Mucosa of stomach (tissue), 1 donor: ENCODE results near the gene MAN2B2.

Experiments
- H3K27me3 ChIP-seq: one replicate; pipeline ENCODE4 v1.7.0; 2013; ENCODE audit warnings: mild to moderate bottlenecking, low read length; ENCODE audit not compliant: control insufficient read depth, insufficient read depth
- H3K36me3 ChIP-seq: one replicate; pipeline ENCODE4 v1.7.0; 2013; ENCODE audit warnings: low read length; ENCODE audit not compliant: control insufficient read depth, insufficient read depth
- H3K4me1 ChIP-seq: one replicate; pipeline ENCODE4 v1.7.0; 2013; ENCODE audit warnings: mild to moderate bottlenecking, low read length; ENCODE audit not compliant: control insufficient read depth, insufficient read depth
- H3K4me3 ChIP-seq: one replicate; pipeline ENCODE4 v1.7.0; 2013; ENCODE audit warnings: low read length
- H3K9ac ChIP-seq: one replicate; pipeline ENCODE4 v1.7.0; 2013; ENCODE audit warnings: mild to moderate bottlenecking, low read length, moderate library complexity
- H3K9me3 ChIP-seq: one replicate; pipeline ENCODE4 v1.7.0; 2013; ENCODE audit warnings: mild to moderate bottlenecking, low read length, moderate library complexity; ENCODE audit not compliant: control insufficient read depth
- donor health status: Pancreatic carcinoma.

The MAN2B2 gene

DNA sequence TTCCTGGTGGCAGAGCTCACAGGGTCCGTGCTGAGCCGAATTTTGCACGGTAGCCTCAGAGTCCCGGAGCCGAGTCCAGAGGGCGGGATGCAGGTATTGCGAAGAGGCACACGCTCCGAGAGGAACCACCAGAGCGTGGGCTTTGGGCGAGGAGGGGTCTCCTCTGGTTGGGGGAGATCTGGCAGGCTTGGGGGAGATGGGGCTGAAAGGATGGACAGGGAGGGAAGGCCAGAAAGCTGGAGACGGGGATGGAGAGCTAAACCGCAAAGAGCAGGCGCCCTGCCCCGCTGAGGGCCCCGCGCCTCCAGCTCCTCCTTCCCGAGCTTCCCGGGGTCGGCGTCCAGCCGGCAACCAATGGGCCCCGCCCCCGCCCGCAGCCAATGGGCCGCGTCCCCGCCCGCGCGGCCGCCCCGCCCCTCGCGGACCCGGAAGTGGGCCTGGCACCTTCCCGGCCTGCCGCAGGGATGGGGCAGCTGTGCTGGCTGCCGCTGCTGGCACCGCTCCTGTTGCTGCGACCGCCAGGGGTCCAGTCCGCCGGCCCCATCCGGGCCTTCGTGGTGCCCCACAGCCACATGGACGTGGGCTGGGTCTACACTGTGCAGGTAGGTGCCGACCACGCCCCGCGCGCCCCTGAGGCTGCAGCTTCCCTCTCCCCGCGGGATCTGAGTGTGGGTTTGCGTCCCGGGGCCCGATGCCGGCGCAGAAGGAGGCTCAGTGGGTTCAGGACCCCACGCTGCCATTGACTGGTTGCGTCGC, at the start of gene MAN2B2:
Gene MAN2B2 (plus strand): TSS at position 443 of the 756 bp plus-strand sequence. CDS start 22 bp downstream, at position 465.
- Histone ChIP-seq H3K36me3 (peaks cover 16% of the 10 kb centered on the region), H3K4me3 (peak within 1 kb of the TSS; percentile 83), H3K9me3 (no peaks in the 10 kb centered on the region), H3K4me1 (peaks cover 26% of the 10 kb centered on the region), H3K27me3 (no peaks in the 10 kb centered on the region), H3K9ac (peak within 1 kb of the TSS; percentile 87)

- no peak overlapping the region for H3K9ac ChIP-seq
- no peaks in the 10 kb centered on the region for H3K9me3 ChIP-seq
- H3K4me3 ChIP-seq, result no peak overlapping the region
- no peaks in the 10 kb centered on the region for H3K27me3 ChIP-seq
- no peaks in the 10 kb centered on the region for H3K4me1 ChIP-seq
- H3K36me3 ChIP-seq, result no peaks in the 10 kb centered on the region
Observed at GRCh38 chr4:6525474-6525873, 49.5 kb upstream of the MAN2B2 start.

GRCh38 chr4:6526156-6526555, 48.8 kb upstream of the MAN2B2 start:
- H3K4me1 ChIP-seq, result no peaks in the 10 kb centered on the region
- no peaks in the 10 kb centered on the region for H3K27me3 ChIP-seq
- H3K4me3 ChIP-seq, result no peak overlapping the region
- H3K9me3 ChIP-seq, result no peaks in the 10 kb centered on the region
- H3K9ac ChIP-seq, result no peak overlapping the region
- H3K36me3 ChIP-seq, result no peaks in the 10 kb centered on the region

DNA sequence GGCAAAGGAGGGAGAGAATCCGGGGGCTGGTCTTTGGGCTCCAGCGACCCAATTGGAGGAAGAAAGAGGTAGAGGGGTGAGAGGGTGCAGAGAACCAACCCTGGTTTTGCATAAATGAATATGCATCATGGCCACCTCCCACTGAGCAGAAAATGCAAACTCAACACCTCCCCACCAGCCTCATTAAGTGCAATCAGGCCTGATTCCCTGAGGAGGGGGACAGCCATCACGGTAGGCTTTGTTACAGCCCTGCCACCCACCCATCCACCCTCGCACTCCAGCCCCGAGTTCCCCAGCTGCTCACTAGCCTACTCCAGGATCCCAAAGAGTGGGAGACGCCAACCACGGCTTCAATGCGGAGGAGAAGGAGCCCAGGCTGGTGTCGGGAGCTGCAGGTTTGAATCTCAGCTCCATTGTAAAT, 48.3 kb upstream of the MAN2B2 start:
- Histone ChIP-seq H3K27me3 (no peaks in the 10 kb centered on the region), H3K9me3 (no peaks in the 10 kb centered on the region), H3K4me3 (no peak overlapping the region), H3K4me1 (no peaks in the 10 kb centered on the region), H3K36me3 (no peaks in the 10 kb centered on the region), H3K9ac (no peak overlapping the region)

- Histone ChIP-seq H3K9ac (no peak overlapping the region), H3K4me3 (no peak overlapping the region), H3K27me3 (no peaks in the 10 kb centered on the region), H3K4me1 (no peaks in the 10 kb centered on the region), H3K9me3 (no peaks in the 10 kb centered on the region), H3K36me3 (no peaks in the 10 kb centered on the region)
Observed at GRCh38 chr4:6527259-6527658, 47.7 kb upstream of the MAN2B2 start.

DNA sequence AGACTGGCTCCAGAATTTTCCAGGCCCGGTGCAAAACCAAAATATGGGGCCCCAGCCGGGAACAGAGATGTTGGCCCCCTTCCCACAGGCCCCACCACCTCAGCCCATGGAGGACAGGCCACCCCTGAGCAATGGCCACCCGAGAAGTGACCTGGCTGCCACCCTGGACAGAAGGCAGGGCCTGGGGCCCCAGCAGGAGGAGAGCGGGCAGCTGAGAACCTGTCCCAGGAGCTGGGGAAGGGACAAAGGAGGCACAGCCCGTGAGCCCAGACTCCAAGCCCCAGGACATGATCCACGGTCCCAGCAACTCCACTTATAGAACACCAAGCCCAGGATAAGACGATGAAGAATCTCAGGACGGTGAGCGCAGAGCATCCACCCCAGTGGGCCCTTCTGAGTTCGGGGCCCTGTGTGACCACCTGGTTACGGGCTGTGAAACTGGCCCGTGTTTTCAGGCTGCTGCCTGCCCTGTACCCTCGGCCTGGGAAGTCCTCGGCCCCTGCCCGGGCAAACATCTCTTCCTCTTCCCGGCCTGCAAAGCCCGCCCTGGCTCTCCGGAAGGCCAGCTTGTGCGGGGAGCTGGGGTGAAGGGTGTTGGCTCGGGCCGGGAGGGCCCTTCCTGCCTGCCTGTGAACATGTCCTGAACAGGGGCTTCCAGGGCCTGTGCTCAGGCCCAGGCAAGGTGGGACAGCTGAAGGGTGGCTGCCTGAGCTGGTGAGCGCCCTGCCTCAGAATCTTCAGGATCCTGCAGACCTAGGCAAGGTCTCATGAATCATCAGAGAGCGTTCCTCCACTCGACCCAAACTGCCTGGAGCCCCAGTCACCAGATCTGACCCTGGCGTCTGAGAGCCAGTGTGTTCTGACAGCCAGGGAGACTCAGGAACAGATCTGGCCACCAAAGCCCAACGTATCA, 47.0 kb upstream of the MAN2B2 start:
- Histone ChIP-seq H3K9ac (no peak overlapping the region), H3K9me3 (no peaks in the 10 kb centered on the region), H3K4me3 (no peak overlapping the region), H3K27me3 (no peaks in the 10 kb centered on the region), H3K36me3 (no peaks in the 10 kb centered on the region), H3K4me1 (no peaks in the 10 kb centered on the region)

- Histone ChIP-seq H3K4me1 (no peaks in the 10 kb centered on the region), H3K27me3 (no peaks in the 10 kb centered on the region), H3K4me3 (no peak overlapping the region), H3K9me3 (no peaks in the 10 kb centered on the region), H3K36me3 (no peaks in the 10 kb centered on the region), H3K9ac (no peak overlapping the region)
Observed at GRCh38 chr4:6529021-6529420, 46.0 kb upstream of the MAN2B2 start.

- H3K9ac ChIP-seq, result no peak overlapping the region
- H3K4me1 ChIP-seq, result no peaks in the 10 kb centered on the region
- no peaks in the 10 kb centered on the region for H3K36me3 ChIP-seq
- no peaks in the 10 kb centered on the region for H3K27me3 ChIP-seq
- no peaks in the 10 kb centered on the region for H3K9me3 ChIP-seq
- no peak overlapping the region for H3K4me3 ChIP-seq
Observed at GRCh38 chr4:6530301-6530700, 44.7 kb upstream of the MAN2B2 start.

- no peaks in the 10 kb centered on the region for H3K36me3 ChIP-seq
- no peaks in the 10 kb centered on the region for H3K9me3 ChIP-seq
- no peaks in the 10 kb centered on the region for H3K27me3 ChIP-seq
- no peak overlapping the region for H3K4me3 ChIP-seq
- no peak overlapping the region for H3K9ac ChIP-seq
- no peaks in the 10 kb centered on the region for H3K4me1 ChIP-seq
Observed at GRCh38 chr4:6530964-6531363, 44.0 kb upstream of the MAN2B2 start.

- Histone ChIP-seq H3K4me1 (no peaks in the 10 kb centered on the region), H3K36me3 (no peaks in the 10 kb centered on the region), H3K27me3 (no peaks in the 10 kb centered on the region), H3K9ac (no peak overlapping the region), H3K9me3 (no peaks in the 10 kb centered on the region), H3K4me3 (no peak overlapping the region)
Observed at GRCh38 chr4:6532102-6532501, 42.9 kb upstream of the MAN2B2 start.

- Histone ChIP-seq H3K27me3 (no peaks in the 10 kb centered on the region), H3K9me3 (no peaks in the 10 kb centered on the region), H3K9ac (no peak overlapping the region), H3K4me3 (no peak overlapping the region), H3K4me1 (no peaks in the 10 kb centered on the region), H3K36me3 (no peaks in the 10 kb centered on the region)
Observed at GRCh38 chr4:6532658-6533057, 42.3 kb upstream of the MAN2B2 start.

- Histone ChIP-seq H3K36me3 (no peaks in the 10 kb centered on the region), H3K9ac (no peak overlapping the region), H3K9me3 (no peaks in the 10 kb centered on the region), H3K4me1 (no peaks in the 10 kb centered on the region), H3K4me3 (no peak overlapping the region), H3K27me3 (no peaks in the 10 kb centered on the region)
Observed at GRCh38 chr4:6534050-6534449, 40.9 kb upstream of the MAN2B2 start.
